IPS DF 6.9 (cell line): ENCODE measurements around the gene WDR20.
A peak's percentile ranks its signal among the peaks of the same experiment; 100 is the strongest.
"Not testable (repeated sequence)": the region's sequence is repeated elsewhere in the genome, so short reads cannot be mapped to it uniquely, and the experiment has no call there.

ENCODE experiments used
- DNase-seq: peaks from one replicate; pipeline ENCODE4 v3.0.0-alpha.2; 2013; ENCODE audit warnings: low read depth, low spot score
- H3K27ac ChIP-seq: one replicate; pipeline ENCODE4 v1.5.1; 2013; ENCODE audit warnings: low read length, control low read depth
- H3K27me3 ChIP-seq: 2 replicates; pipeline ENCODE4 v1.6.1; 2013; ENCODE audit warnings: mild to moderate bottlenecking, low read length; ENCODE audit not compliant: control insufficient read depth, insufficient read depth
- H3K36me3 ChIP-seq: 2 replicates; pipeline ENCODE4 v1.6.1; 2013; ENCODE audit warnings: low read length; ENCODE audit not compliant: control insufficient read depth, insufficient read depth
- H3K4me1 ChIP-seq: 2 replicates; pipeline ENCODE4 v1.6.1; 2013; ENCODE audit warnings: low read length; ENCODE audit not compliant: control insufficient read depth, insufficient read depth
- H3K4me3 ChIP-seq: 2 replicates; pipeline ENCODE4 v1.5.1; 2013; ENCODE audit warnings: mild to moderate bottlenecking, low read length
- H3K9me3 ChIP-seq: 2 replicates; pipeline ENCODE4 v1.6.1; 2013; ENCODE audit warnings: low read length, inconsistent platforms; ENCODE audit not compliant: control insufficient read depth, insufficient read depth
- WGBS: extraction: QIAGEN DNeasy Blood & Tissue Kit; methylation state at CpG from one replicate; pipeline ENCODE4 v1.1.7; 2013; ENCODE audit warnings: mixed read lengths, missing lambda C conversion rate; ENCODE audit not compliant: insufficient read length, insufficient coverage; 5-methylcytosine and 5-hydroxymethylcytosine counted together

WDR20 gene

DNA sequence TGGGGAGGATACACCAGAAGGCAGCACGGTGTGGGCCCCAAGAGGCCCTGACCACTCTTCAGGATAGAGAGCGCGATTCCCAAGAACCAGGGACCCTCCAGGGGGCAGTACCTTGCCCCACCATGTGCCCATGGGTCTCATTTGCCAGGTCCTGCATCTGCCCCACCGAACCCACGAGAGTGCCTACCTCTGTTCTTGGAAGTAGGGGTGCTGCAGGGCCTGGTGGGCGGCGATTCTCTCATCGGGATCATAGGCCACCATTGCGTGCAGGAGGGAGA, 92.6 kb downstream of the WDR20 start:
- no peak for DNase-seq
- Histone ChIP-seq H3K36me3 (no peaks in the 10 kb centered on the region), H3K27me3 (no peaks in the 10 kb centered on the region), H3K9me3 (no peaks in the 10 kb centered on the region), H3K4me3 (no peak overlapping the region), H3K27ac (no peak overlapping the region), H3K4me1 (no peaks in the 10 kb centered on the region)
- WGBS = no CpG with 5 or more reads among the region's 9 CpGs

DNA sequence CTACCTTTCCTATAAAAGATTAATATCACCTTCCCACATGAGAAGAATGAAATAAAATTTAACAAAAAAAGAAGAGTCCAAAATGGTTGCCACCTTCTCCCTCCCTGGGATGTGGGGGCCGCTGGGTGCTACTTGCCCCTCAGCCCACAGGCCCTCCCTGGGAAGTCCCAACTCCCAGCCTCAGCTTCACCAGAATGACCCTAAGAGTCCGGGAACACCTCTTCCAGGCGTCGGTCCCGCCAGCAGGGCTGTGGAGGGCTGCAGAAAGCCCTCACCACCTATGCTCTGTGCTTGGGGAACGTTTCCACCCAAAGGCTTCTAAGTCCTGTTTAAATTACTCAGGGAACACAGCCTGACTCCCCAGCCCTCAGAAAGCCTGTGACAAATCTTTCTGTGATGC, 93.4 kb downstream of the WDR20 start:
- no peaks in the 10 kb centered on the region for H3K27me3 ChIP-seq
- WGBS = no CpG with 5 or more reads among the region's 6 CpGs
- H3K4me3 ChIP-seq = no peak overlapping the region
- no peaks in the 10 kb centered on the region for H3K9me3 ChIP-seq
- no peaks in the 10 kb centered on the region for H3K36me3 ChIP-seq
- no peaks in the 10 kb centered on the region for H3K4me1 ChIP-seq
- no peak overlapping the region for H3K27ac ChIP-seq
- no peak for DNase-seq

DNA sequence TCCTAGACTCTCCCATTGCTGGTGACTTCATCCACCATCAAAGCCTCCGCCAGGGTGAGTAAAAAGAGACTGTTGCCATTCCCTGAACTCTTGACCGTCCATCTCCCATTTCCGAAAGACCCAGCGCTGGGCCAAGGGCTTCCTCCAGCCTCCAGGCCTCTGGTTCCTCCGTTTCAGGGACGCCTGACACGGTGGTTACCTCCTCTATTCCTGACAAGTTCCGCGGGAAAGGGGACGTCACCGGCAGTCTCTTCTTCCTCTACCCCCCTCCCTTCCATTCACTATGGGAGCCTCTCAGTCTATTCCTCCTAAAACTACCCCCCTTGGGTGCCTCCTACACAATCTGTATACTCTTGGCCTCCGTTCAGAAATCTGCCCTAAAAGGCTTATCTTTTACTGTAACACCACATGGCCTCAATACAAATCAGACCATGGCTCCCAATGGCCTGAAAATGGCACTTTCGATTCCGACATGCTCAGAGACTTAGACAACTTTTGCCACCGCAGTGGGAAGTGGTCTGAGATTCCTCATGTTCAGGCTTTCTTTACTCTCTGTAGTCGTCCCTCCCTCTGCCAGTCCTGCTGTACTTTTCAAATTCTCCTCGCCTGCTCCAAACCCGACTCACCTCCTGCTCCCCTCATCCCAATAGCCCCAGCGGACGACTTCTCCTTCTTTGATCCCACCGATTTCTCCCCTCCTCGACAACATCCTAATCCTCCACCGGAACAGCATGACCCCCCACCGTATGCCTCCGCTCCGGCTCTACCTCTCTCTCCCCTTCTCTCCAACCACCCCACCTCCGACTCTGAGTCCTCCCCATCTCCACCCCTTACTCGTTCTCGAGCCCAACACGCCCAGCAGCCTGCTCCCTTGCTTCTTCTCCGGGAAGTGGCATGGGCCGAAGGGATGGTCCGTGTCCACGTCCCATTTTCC, 94.9 kb downstream of the WDR20 start:
- no peak overlapping the region for H3K27ac ChIP-seq
- no peak for DNase-seq
- WGBS = no CpG with 5 or more reads among the region's 34 CpGs

DNA sequence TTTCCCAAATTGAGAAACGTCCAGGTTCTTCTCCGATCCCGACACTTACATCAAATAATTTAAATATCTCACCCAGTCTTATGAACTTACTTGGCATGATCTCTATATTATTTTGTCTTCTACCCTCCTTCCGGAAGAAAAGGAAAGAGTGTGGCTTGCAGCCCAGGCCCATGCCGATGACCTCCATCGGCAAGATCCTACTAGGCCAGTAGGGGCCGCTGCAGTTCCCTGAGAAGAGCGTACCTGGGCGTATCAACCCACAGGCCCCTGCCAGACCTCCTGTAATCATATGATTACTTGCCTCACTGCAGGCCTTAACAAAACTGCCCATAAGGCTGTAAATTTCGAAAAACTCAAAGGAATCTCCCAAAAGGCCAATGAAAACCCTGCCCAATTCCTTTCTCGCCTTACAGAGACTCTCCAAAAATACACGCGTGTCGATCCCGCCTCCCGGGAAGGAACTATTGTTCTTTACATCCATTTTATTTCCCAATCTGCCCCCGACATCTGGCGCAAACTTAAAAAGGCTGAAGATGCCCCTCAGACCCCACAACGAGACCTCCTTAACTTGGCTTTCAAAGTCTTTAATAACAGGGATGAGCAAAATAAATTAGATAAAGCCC, 95.7 kb downstream of the WDR20 start:
- no peak overlapping the region for H3K27ac ChIP-seq
- H3K36me3 ChIP-seq = no peaks in the 10 kb centered on the region
- H3K9me3 ChIP-seq = no peaks in the 10 kb centered on the region
- H3K4me3 ChIP-seq = no peak overlapping the region
- no peaks in the 10 kb centered on the region for H3K27me3 ChIP-seq
- peak; percentile 68 for DNase-seq
- WGBS = no CpG with 5 or more reads among the region's 19 CpGs
- H3K4me1 ChIP-seq = no peaks in the 10 kb centered on the region; the same call in 1 of the 2 replicates

More for the DNA sequence above, 94.9 kb downstream of the WDR20 start:
- Histone ChIP-seq H3K9me3 (no peaks in the 10 kb centered on the region), H3K4me1 (no peaks in the 10 kb centered on the region; the same call in 1 of the 2 replicates), H3K4me3 (no peak overlapping the region), H3K27me3 (no peaks in the 10 kb centered on the region), H3K36me3 (no peaks in the 10 kb centered on the region)

DNA sequence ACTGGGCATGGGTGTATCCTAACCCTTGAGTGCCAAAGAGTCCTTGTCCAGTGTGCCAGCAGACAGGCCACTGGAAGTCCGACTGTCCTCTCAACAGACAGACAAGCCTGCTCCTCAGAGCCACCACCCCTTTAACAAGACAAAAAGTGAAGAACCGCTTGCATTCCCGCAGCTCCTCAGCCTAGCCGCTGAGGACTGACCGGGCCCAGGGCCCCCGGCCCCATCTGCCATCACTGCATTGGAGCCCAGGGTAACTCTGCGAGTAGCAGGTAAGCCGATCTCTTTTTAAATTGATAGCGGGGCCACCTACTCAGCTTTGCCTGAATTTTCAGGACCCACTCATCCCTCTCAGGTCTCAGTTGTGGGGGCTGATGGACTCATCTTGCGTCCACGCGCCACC, 96.3 kb downstream of the WDR20 start:
- WGBS = no CpG with 5 or more reads among the region's 12 CpGs
- H3K36me3 ChIP-seq = no peaks in the 10 kb centered on the region
- no peak overlapping the region for H3K4me3 ChIP-seq
- no peaks in the 10 kb centered on the region for H3K27me3 ChIP-seq
- no peak overlapping the region for H3K27ac ChIP-seq
- no peaks in the 10 kb centered on the region for H3K9me3 ChIP-seq
- H3K4me1 ChIP-seq = no peaks in the 10 kb centered on the region; the same call in 1 of the 2 replicates
- no peak for DNase-seq

DNA sequence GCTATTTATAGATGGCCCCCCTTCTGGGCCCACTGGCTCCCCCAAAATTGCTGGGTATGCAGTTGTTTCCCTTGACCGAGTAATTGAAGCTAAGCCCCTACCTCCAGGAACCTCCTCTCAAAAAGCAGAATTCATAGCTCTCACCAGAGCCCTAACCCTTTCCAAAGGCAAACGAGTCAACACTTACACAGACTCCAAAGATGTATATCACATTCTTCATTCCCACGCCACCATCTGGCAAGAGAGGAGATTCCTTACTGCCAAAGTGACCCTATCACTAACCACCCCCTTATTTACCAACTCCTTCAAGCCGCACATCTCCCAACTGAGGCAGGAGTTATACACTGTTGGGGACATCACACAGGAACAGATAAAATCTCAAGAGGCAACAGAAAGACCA, 98.4 kb downstream of the WDR20 start:
- Histone ChIP-seq H3K27ac (no peak overlapping the region), H3K36me3 (no peaks in the 10 kb centered on the region), H3K4me1 (no peaks in the 10 kb centered on the region; the same call in 1 of the 2 replicates), H3K9me3 (no peaks in the 10 kb centered on the region), H3K27me3 (no peaks in the 10 kb centered on the region), H3K4me3 (no peak overlapping the region)
- no CpG with 5 or more reads among the region's 4 CpGs for WGBS
- DNase-seq = no peak

DNA sequence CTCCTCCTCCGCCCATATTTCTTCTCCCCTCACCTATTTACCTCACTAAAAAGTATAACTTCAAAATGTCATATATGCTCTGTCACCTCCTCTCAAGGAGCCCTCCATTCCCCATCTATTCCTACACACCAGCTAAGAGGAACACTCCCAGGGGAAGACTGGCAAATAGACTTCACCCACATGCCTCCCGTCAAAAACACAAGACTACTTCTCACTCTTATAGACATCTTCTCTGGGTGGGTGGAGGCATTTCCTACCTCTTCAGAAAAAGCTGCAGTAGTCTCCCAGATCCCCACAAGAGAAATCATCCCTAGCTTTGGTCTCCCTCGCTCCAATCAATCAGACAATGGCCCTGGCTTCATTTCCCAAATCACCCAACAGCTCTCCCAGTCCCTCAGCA, 99.1 kb downstream of the WDR20 start:
- Histone ChIP-seq H3K27me3 (no peaks in the 10 kb centered on the region), H3K9me3 (no peaks in the 10 kb centered on the region), H3K27ac (no peak overlapping the region), H3K4me3 (no peak overlapping the region), H3K36me3 (no peaks in the 10 kb centered on the region), H3K4me1 (no peaks in the 10 kb centered on the region; the same call in 1 of the 2 replicates)
- no CpG with 5 or more reads among the region's 3 CpGs for WGBS
- no peak for DNase-seq

DNA sequence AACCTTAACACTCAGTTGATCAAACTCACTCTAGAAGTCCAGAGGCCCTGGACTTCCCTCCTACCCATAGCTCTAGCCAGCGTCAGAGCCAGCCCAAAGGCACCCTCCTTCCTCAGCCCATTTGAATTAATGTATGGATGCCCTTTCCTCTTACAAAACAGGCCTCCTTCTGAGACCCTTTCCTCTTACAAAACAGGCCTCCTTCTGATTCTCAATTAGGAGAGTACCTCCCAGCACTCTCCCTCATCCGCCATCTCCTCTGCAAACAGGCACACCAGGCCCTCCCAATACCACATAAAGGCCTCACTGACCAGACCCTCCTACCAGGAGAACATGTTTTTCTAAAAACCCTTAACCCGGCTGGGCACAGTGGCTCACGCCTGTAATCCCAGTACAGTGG, 99.5 kb downstream of the WDR20 start:
- no peak for DNase-seq
- no CpG with 5 or more reads among the region's 4 CpGs for WGBS

DNA sequence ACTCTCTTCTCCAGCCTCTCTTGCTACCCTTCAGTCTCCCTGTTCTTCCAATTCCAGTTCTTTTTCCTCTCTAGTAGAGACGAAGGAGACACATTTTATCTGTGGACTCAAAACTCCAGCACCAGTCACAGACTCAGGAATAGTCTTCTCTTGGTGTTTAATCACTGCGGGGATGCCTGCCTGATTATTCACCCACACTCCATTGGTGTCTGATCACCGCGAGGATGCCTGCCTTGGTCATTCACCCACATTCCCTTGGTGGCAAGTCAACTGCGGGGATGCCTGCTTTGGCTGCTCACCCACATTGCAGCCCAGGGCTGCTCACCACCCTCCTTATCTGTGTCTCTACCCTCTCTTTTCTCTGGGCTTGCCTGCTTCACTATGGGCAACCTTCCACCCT, 100.8 kb downstream of the WDR20 start:
- H3K4me1 ChIP-seq, H3K36me3 ChIP-seq, H3K27ac ChIP-seq, DNase-seq, H3K4me3 ChIP-seq, H3K9me3 ChIP-seq, H3K27me3 ChIP-seq: not testable (repeated sequence)
- WGBS = no CpG with 5 or more reads among the region's 5 CpGs

More for the DNA sequence above, 99.5 kb downstream of the WDR20 start:
- H3K27me3 ChIP-seq = no peaks in the 10 kb centered on the region
- H3K4me3 ChIP-seq = no peak overlapping the region
- no peaks in the 10 kb centered on the region for H3K9me3 ChIP-seq
- H3K36me3 ChIP-seq = no peaks in the 10 kb centered on the region
- H3K4me1 ChIP-seq = no peaks in the 10 kb centered on the region; the same call in 1 of the 2 replicates
- H3K27ac ChIP-seq = no peak overlapping the region

DNA sequence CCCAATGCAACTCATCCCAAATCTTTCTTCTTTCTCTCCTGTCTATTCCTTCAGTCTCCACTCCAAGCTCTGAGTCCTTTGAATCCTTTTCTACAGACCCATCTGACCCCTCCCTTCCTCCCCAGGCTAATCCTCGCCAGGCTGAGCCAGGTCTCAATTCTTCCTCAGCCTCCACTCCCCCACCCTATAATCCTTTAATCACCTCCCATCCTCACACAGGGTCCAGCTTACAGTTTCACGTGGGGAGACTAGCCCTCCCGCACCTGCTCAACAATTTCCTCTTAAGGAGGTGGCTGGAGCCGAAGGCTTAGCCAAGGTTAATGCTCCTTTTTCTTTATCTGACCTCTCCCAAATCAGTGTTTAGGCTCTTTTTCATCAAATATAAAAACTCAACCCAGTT, 101.5 kb downstream of the WDR20 start:
- Histone ChIP-seq H3K36me3 (no peaks in the 10 kb centered on the region), H3K27ac (no peak overlapping the region), H3K4me3 (no peak overlapping the region), H3K9me3 (no peaks in the 10 kb centered on the region), H3K4me1 (no peaks in the 10 kb centered on the region; the same call in 1 of the 2 replicates), H3K27me3 (no peaks in the 10 kb centered on the region)
- DNase-seq = no peak
- no CpG with 5 or more reads among the region's 4 CpGs for WGBS
